Measurements from ENCODE around the gene BRD3. TPM values are rescaled to one million over a fixed set of nuclear protein-coding genes. Genes with fewer than 3 reads are reported as not detected.
A peak's percentile ranks its signal among the peaks of the same experiment; 100 is the strongest.

Gene BRD3
- total and polyA plus RNA-seq, 4 experiments from 2014 or later, result 16.0 to 48.5 (median 30.5) TPM

- Mint-ChIP-seq H3K4me3 (peak overlapping the region; percentile 89 to 96 (median 91)), H3K27me3 (peaks cover 11% of the 10 kb centered on the region in 2 donors), H3K4me1 (peaks cover 21 to 56% (median 33%) of the 10 kb centered on the region in 4 donors), H3K27ac (peak overlapping the region; percentile 90 to 97 (median 94)), H3K9me3 (no peaks in the 10 kb centered on the region), H3K36me3 (peaks cover 0 to 13% of the 10 kb centered on the region in 2 donors)
- intact Hi-C loops (cut with micrococcal nuclease), result loop anchor here (5.0 to 10.0 kb wide), 2 partner anchors 328 to 376 kb away; no protein-coding TSS in a partner anchor
- CTCF ChIA-PET (ENCODE audit: partially characterized antibody), result interaction anchor here (0.7 kb wide), 1 partner anchor 8 kb away, joined by 3 read pairs; no protein-coding TSS in a partner anchor
- peaks cover 3% of the 10 kb centered on the region for H3K27me3 ChIP-seq (ENCODE audit: insufficient read depth, low read length)
- H3K36me3 ChIP-seq (ENCODE audit: insufficient read depth, low read length), result no peaks in the 10 kb centered on the region
- DNase-seq, result peak in 2 of 5 donors; percentile 13 to 16
- H3K27ac ChIP-seq (ENCODE audit: low read depth, low read length), result peak overlapping the region; percentile 68
- H3K4me1 ChIP-seq (ENCODE audit: insufficient read depth, low read length), result peaks cover 38% of the 10 kb centered on the region
- H3K9me3 ChIP-seq (ENCODE audit: control insufficient read depth in 1 of 2, low read length in 2 of 2), result no peaks in the 10 kb centered on the region
- POLR2A ChIA-PET (ENCODE audit: partially characterized antibody), result interaction anchor here (1.2 to 3.2 kb wide), 5 partner anchors 28 to 97 kb away, joined by 5 to 26 read pairs (median 10); partner anchors contain the start of genes BRD3OS, RNU6ATAC and WDR5
- peak overlapping the region; percentile 65 to 74 for H3K4me3 ChIP-seq (ENCODE audit: low read length in 2 of 2)
These were observed 1.3 kb downstream of the BRD3 start for GRCh38 chr9:134066526-134066912.

GRCh38 chr9:134065612-134066419, 2.0 kb downstream of the BRD3 start:
- H3K4me3 Mint-ChIP-seq, result peak overlapping the region; percentile 89 to 96 (median 91)
- Histone ChIP-seq H3K27me3 (ENCODE audit: insufficient read depth, low read length) (no peaks in the 10 kb centered on the region), H3K4me3 (ENCODE audit: low read length in 2 of 2) (peak overlapping the region; percentile 65 to 74), H3K36me3 (ENCODE audit: insufficient read depth, low read length) (no peaks in the 10 kb centered on the region), H3K4me1 (ENCODE audit: insufficient read depth, low read length) (peaks cover 45% of the 10 kb centered on the region), H3K9me3 (ENCODE audit: control insufficient read depth in 1 of 2, low read length in 2 of 2) (no peaks in the 10 kb centered on the region), H3K27ac (ENCODE audit: low read depth, low read length) (peak overlapping the region; percentile 68)
- ChIA-PET POLR2A (ENCODE audit: partially characterized antibody) (interaction anchor here (1.2 to 3.2 kb wide), 6 partner anchors 16 to 98 kb away, joined by 3 to 26 read pairs (median 8); partner anchors contain the start of genes BRD3OS, RNU6ATAC and WDR5), CTCF (ENCODE audit: partially characterized antibody) (interaction anchor here (0.7 kb wide), 1 partner anchor 9 kb away, joined by 3 read pairs; no protein-coding TSS in a partner anchor)
- H3K36me3 Mint-ChIP-seq, result peaks cover 0 to 13% of the 10 kb centered on the region in 2 donors
- peaks cover 7 to 8% of the 10 kb centered on the region in 2 donors for H3K27me3 Mint-ChIP-seq
- DNase-seq, result peak; percentile 54 to 77 (median 64)
- H3K4me1 Mint-ChIP-seq, result peaks cover 22 to 56% (median 37%) of the 10 kb centered on the region in 4 donors
- intact Hi-C loops (cut with micrococcal nuclease), result loop anchor here (5.0 to 10.0 kb wide), 2 partner anchors 329 to 376 kb away; no protein-coding TSS in a partner anchor
- H3K27ac Mint-ChIP-seq, result peak overlapping the region; percentile 90 to 97 (median 94)
- no peaks in the 10 kb centered on the region for H3K9me3 Mint-ChIP-seq

GRCh38 chr9:134064711-134065110, 3.1 kb downstream of the BRD3 start:
- Mint-ChIP-seq H3K27me3 (peaks cover 0 to 4% of the 10 kb centered on the region in 2 donors), H3K27ac (peak overlapping the region in 2 of 7 donors; percentile 93 to 97), H3K36me3 (peaks cover 0 to 13% of the 10 kb centered on the region in 2 donors), H3K4me1 (peaks cover 27 to 64% (median 46%) of the 10 kb centered on the region in 4 donors), H3K4me3 (peak overlapping the region in 6 of 8 donors; percentile 15 to 91 (median 42)), H3K9me3 (no peaks in the 10 kb centered on the region)
- POLR2A ChIA-PET (ENCODE audit: partially characterized antibody), result interaction anchor here (0.6 to 3.2 kb wide), 3 partner anchors 35 to 1256 kb away, joined by 3 to 26 read pairs (median 3); partner anchors contain the start of gene BRD3OS
- Histone ChIP-seq H3K27me3 (ENCODE audit: insufficient read depth, low read length) (no peaks in the 10 kb centered on the region), H3K27ac (ENCODE audit: low read depth, low read length) (no peak overlapping the region), H3K36me3 (ENCODE audit: insufficient read depth, low read length) (no peaks in the 10 kb centered on the region), H3K4me3 (ENCODE audit: low read length in 2 of 2) (no peak overlapping the region), H3K9me3 (ENCODE audit: control insufficient read depth in 1 of 2, low read length in 2 of 2) (no peaks in the 10 kb centered on the region), H3K4me1 (ENCODE audit: insufficient read depth, low read length) (peaks cover 56% of the 10 kb centered on the region)
- CTCF ChIA-PET (ENCODE audit: partially characterized antibody), result no interaction called here
- no peak for DNase-seq
- intact Hi-C loops (cut with micrococcal nuclease), result loop anchor here (5.0 to 10.0 kb wide), 2 partner anchors 330 to 378 kb away; no protein-coding TSS in a partner anchor

- intact Hi-C loops (cut with micrococcal nuclease), result loop anchor here (10.0 kb wide), 1 partner anchor 331 kb away; no protein-coding TSS in a partner anchor
- DNase-seq, result no peak
- Mint-ChIP-seq H3K9me3 (no peaks in the 10 kb centered on the region), H3K36me3 (peaks cover 0 to 14% of the 10 kb centered on the region in 2 donors), H3K4me3 (peak overlapping the region in 3 of 8 donors; percentile 6 to 54 (median 22)), H3K27ac (peak overlapping the region in 2 of 7 donors; percentile 27 to 56), H3K4me1 (peaks cover 26 to 65% (median 52%) of the 10 kb centered on the region in 4 donors), H3K27me3 (peaks cover 0 to 2% of the 10 kb centered on the region in 2 donors)
- Histone ChIP-seq H3K4me3 (ENCODE audit: low read length in 2 of 2) (no peak overlapping the region), H3K27ac (ENCODE audit: low read depth, low read length) (no peak overlapping the region), H3K36me3 (ENCODE audit: insufficient read depth, low read length) (no peaks in the 10 kb centered on the region), H3K27me3 (ENCODE audit: insufficient read depth, low read length) (no peaks in the 10 kb centered on the region), H3K4me1 (ENCODE audit: insufficient read depth, low read length) (peaks cover 52% of the 10 kb centered on the region), H3K9me3 (ENCODE audit: control insufficient read depth in 1 of 2, low read length in 2 of 2) (no peaks in the 10 kb centered on the region)
- CTCF ChIA-PET (ENCODE audit: partially characterized antibody), result no interaction called here
- POLR2A ChIA-PET (ENCODE audit: partially characterized antibody), result interaction anchor here (0.6 to 3.2 kb wide), 3 partner anchors 34 to 1255 kb away, joined by 3 to 26 read pairs (median 3); partner anchors contain the start of gene BRD3OS
These were observed 4.0 kb downstream of the BRD3 start for GRCh38 chr9:134063571-134064450.

- Histone ChIP-seq H3K36me3 (ENCODE audit: insufficient read depth, low read length) (no peaks in the 10 kb centered on the region), H3K9me3 (ENCODE audit: control insufficient read depth in 1 of 2, low read length in 2 of 2) (no peaks in the 10 kb centered on the region), H3K27me3 (ENCODE audit: insufficient read depth, low read length) (no peaks in the 10 kb centered on the region), H3K4me1 (ENCODE audit: insufficient read depth, low read length) (peaks cover 52% of the 10 kb centered on the region), H3K27ac (ENCODE audit: low read depth, low read length) (no peak overlapping the region), H3K4me3 (ENCODE audit: low read length in 2 of 2) (no peak overlapping the region)
- intact Hi-C loops (cut with micrococcal nuclease), result loop anchor here (10.0 kb wide), 1 partner anchor 332 kb away; no protein-coding TSS in a partner anchor
- Mint-ChIP-seq H3K9me3 (no peaks in the 10 kb centered on the region), H3K27ac (peak overlapping the region in 2 of 7 donors; percentile 27 to 56), H3K4me1 (peaks cover 25 to 69% (median 56%) of the 10 kb centered on the region in 4 donors), H3K27me3 (no peaks in the 10 kb centered on the region), H3K4me3 (peak overlapping the region in 1 of 8 donors; percentile 54), H3K36me3 (peaks cover 0 to 13% of the 10 kb centered on the region in 2 donors)
- no peak for DNase-seq
- ChIA-PET POLR2A (ENCODE audit: partially characterized antibody) (no interaction called here), CTCF (ENCODE audit: partially characterized antibody) (no interaction called here)
These were observed 4.7 kb downstream of the BRD3 start for GRCh38 chr9:134063088-134063570.

GRCh38 chr9:134062461-134063087, 5.3 kb downstream of the BRD3 start:
- no peak overlapping the region for H3K27ac Mint-ChIP-seq
- H3K27me3 ChIP-seq (ENCODE audit: insufficient read depth, low read length), result no peaks in the 10 kb centered on the region
- H3K27me3 Mint-ChIP-seq, result no peaks in the 10 kb centered on the region
- peaks cover 0 to 13% of the 10 kb centered on the region in 2 donors for H3K36me3 Mint-ChIP-seq
- no peak overlapping the region for H3K4me3 ChIP-seq (ENCODE audit: low read length in 2 of 2)
- intact Hi-C loops (cut with micrococcal nuclease), result loop anchor here (10.0 kb wide), 1 partner anchor 332 kb away; no protein-coding TSS in a partner anchor
- ChIA-PET CTCF (ENCODE audit: partially characterized antibody) (no interaction called here), POLR2A (ENCODE audit: partially characterized antibody) (no interaction called here)
- DNase-seq, result no peak
- H3K9me3 Mint-ChIP-seq, result no peaks in the 10 kb centered on the region
- H3K9me3 ChIP-seq (ENCODE audit: control insufficient read depth in 1 of 2, low read length in 2 of 2), result no peaks in the 10 kb centered on the region
- H3K4me1 Mint-ChIP-seq, result peaks cover 25 to 69% (median 56%) of the 10 kb centered on the region in 4 donors
- no peaks in the 10 kb centered on the region for H3K36me3 ChIP-seq (ENCODE audit: insufficient read depth, low read length)
- H3K27ac ChIP-seq (ENCODE audit: low read depth, low read length), result no peak overlapping the region
- H3K4me3 Mint-ChIP-seq, result no peak overlapping the region
- peaks cover 52% of the 10 kb centered on the region for H3K4me1 ChIP-seq (ENCODE audit: insufficient read depth, low read length)
